Measurements from ENCODE around the gene ODF2. TPM values are rescaled to one million over a fixed set of nuclear protein-coding genes. Genes with fewer than 3 reads are reported as not detected.

The ODF2 gene
- total and polyA plus RNA-seq, 2 of the 8 experiments (the other 6 are each of a cell fraction or from before 2014, with no cell fraction given) = 5.6 to 17.9 TPM

GRCh38 chr9:128540634-128541360 lies 85.0 kb downstream of the ODF2 start:
- no peak overlapping the region for H3K23ac ChIP-seq (ENCODE audit: insufficient read length)
- no peak overlapping the region for H2AFZ ChIP-seq (ENCODE audit: low read length)
- no peaks in the 10 kb centered on the region for H3K79me2 ChIP-seq (ENCODE audit: control insufficient read depth in 1 of 2, insufficient read depth in 2 of 2, low read length in 2 of 2)
- H3K4me3 ChIP-seq (ENCODE audit: extremely low read depth in 1 of 4, insufficient read depth in 2 of 4, low read depth in 3 of 4, low read length in 4 of 4) = no peak overlapping the region
- POLR2A ChIA-PET (ENCODE audit: partially characterized antibody) = interaction anchor here (7.2 kb wide), 1 partner anchor 12 kb away, joined by 56 read pairs; the partner anchor contains the start of gene SPTAN1
- H3K9ac ChIP-seq (replicated peaks in 1 of 4; ENCODE audit: extremely low read depth in 1 of 4, low read depth in 3 of 4, low read length in 3 of 4) = no peak overlapping the region
- no peak overlapping the region for H2AK5ac ChIP-seq (ENCODE audit: low read depth, low read length)
- H3K4ac ChIP-seq (replicated peaks; ENCODE audit: insufficient read length, low read depth, low read length) = no peak overlapping the region
- no peaks in the 10 kb centered on the region for H3K4me1 ChIP-seq (replicated peaks in 1 of 4; ENCODE audit: control insufficient read depth in 3 of 4, insufficient read depth in 4 of 4, low read length in 3 of 4)
- no peak overlapping the region for H4K8ac ChIP-seq (ENCODE audit: extremely low read depth, insufficient read depth, low read length)
- CTCF ChIA-PET (ENCODE audit: partially characterized antibody) = interaction anchor here (0.8 to 1.3 kb wide), 3 partner anchors 9 to 102 kb away, joined by 3 read pairs; no protein-coding TSS in a partner anchor
- no peak overlapping the region for H3K14ac ChIP-seq (ENCODE audit: insufficient read length)
- no peak overlapping the region for H2BK15ac ChIP-seq (ENCODE audit: low read length)
- H2BK120ac ChIP-seq (replicated peaks; ENCODE audit: low read depth, low read length) = no peak overlapping the region
- H3K27ac ChIP-seq (ENCODE audit: low read depth, low read length) = no peak overlapping the region
- no peak overlapping the region for H2BK20ac ChIP-seq (ENCODE audit: low read length)
- WGBS, 2 experiments (ENCODE audit: extremely low coverage in 1 of 2, insufficient coverage in 1 of 2, insufficient read length in 1 of 2, insufficient replicate concordance in 2 of 2, low coverage in 1 of 2, low lambda C conversion rate in 2 of 2, missing lambda C conversion rate in 1 of 2) = 85% methylated on average over 3 of the region's 3 CpGs; no CpG with 5 or more reads in 1 of the 2 experiments
- no peak for FAIRE-seq
- H3K23me2 ChIP-seq (ENCODE audit: low read depth, low read length) = no peaks in the 10 kb centered on the region
- no peak overlapping the region for H2BK5ac ChIP-seq (ENCODE audit: low read depth, low read length)
- no peak overlapping the region for H3K18ac ChIP-seq (ENCODE audit: extremely low read depth, low read length)
- peaks cover 8 to 24% (median 15%) of the 10 kb centered on the region in 4 experiments; a peak in 5 of 8 replicates for H3K36me3 ChIP-seq (ENCODE audit: control insufficient read depth in 2 of 4, insufficient read depth in 4 of 4, low read length in 3 of 4)
- no peak for TF ChIP-seq RBBP5 (IDR thresholded peaks at IDR 0.05; ENCODE audit: borderline replicate concordance, low read depth, low read length)
- DNase-seq (ENCODE audit: low read depth in 1 of 2, low spot score in 2 of 2) = no peak
- no peaks in the 10 kb centered on the region for H3K9me3 ChIP-seq (ENCODE audit: insufficient read depth in 2 of 2, low read depth in 1 of 2, low read length in 1 of 2)
- H3K4me2 ChIP-seq (ENCODE audit: insufficient read depth in 1 of 2, low read depth in 2 of 2, low read length in 2 of 2) = no peak overlapping the region
- no peak overlapping the region for H4K5ac ChIP-seq (ENCODE audit: insufficient read length, low read depth, low read length)
- H3K79me1 ChIP-seq (ENCODE audit: low read depth, low read length) = no peaks in the 10 kb centered on the region
- H4K20me1 ChIP-seq (replicated peaks in 1 of 2; ENCODE audit: control insufficient read depth in 1 of 2, insufficient read depth in 2 of 2, low read length in 2 of 2) = no peaks in the 10 kb centered on the region
- H3K56ac ChIP-seq (replicated peaks; ENCODE audit: insufficient read length, low read depth, low read length) = no peak overlapping the region
- no peak overlapping the region for H2BK12ac ChIP-seq (ENCODE audit: low read depth, low read length)
- H3K27me3 ChIP-seq (replicated peaks in 1 of 4; ENCODE audit: control insufficient read depth in 3 of 4, extremely low read depth in 1 of 4, insufficient read depth in 3 of 4, low read length in 3 of 4) = no peaks in the 10 kb centered on the region
- no peak overlapping the region for H4K91ac ChIP-seq (replicated peaks; ENCODE audit: insufficient read length, low read length)

All from H1 (cell line).